HepG2 (cell line): ENCODE measurements around the gene CMTM4.

Experiments
- HMG20A ChIP-seq: IDR thresholded peaks from 2 replicates; pipeline ENCODE4 v1.6.1; 2016; ENCODE audit warnings: borderline replicate concordance
- HNRNPL ChIP-seq: fragments of 200-400 bp; formaldehyde crosslinking; IDR thresholded peaks from 2 replicates; pipeline ENCODE4 v1.6.1; 2017; ENCODE audit warnings: mild to moderate bottlenecking, low read depth, low read length
- MTERF4 ChIP-seq: sonication (generic); formaldehyde crosslinking; IDR thresholded peaks from 2 replicates; pipeline ENCODE4 v1.8.0; 2023; ENCODE audit warnings: mild to moderate bottlenecking, missing genetic modification reagents
- SIX4 ChIP-seq: sonication (generic); formaldehyde crosslinking; IDR thresholded peaks from 2 replicates; pipeline ENCODE4 v1.4.0; 2020; ENCODE audit warnings: missing genetic modification reagents
- SYNCRIP ChIP-seq: fragments of 200-400 bp; formaldehyde crosslinking; IDR thresholded peaks from 2 replicates; pipeline ENCODE4 v1.6.1; 2018; ENCODE audit warnings: mild to moderate bottlenecking, low read depth, low read length; ENCODE audit not compliant: insufficient read depth
- TCF7 ChIP-seq: sonication (generic); IDR thresholded peaks from 2 replicates; pipeline ENCODE4 v1.6.1; 2016; ENCODE audit warnings: antibody characterized with exemption, low read depth
- ZBTB7B ChIP-seq: sonication (generic); formaldehyde crosslinking; IDR thresholded peaks from 2 replicates; pipeline ENCODE4 v1.4.0; 2020; ENCODE audit warnings: missing genetic modification reagents
- TF ChIP-seq, protein P1 (sequence below): sonication (generic); formaldehyde crosslinking; IDR thresholded peaks from 2 replicates; pipeline ENCODE4 v1.4.0; 2020; ENCODE audit warnings: missing genetic modification reagents

GRCh38 chr16:66660422-66661209 is 35.9 kb downstream of the CMTM4 start:
- TF ChIP-seq MTERF4 (CRISPR knock-in tag) (no peak), SYNCRIP (no peak), SIX4 (no peak), ZBTB7B (CRISPR knock-in tag) (no peak), TCF7 (no peak), HNRNPL (no peak), HMG20A (CRISPR knock-in tag) (no peak)
- TF ChIP-seq, protein P1, sequence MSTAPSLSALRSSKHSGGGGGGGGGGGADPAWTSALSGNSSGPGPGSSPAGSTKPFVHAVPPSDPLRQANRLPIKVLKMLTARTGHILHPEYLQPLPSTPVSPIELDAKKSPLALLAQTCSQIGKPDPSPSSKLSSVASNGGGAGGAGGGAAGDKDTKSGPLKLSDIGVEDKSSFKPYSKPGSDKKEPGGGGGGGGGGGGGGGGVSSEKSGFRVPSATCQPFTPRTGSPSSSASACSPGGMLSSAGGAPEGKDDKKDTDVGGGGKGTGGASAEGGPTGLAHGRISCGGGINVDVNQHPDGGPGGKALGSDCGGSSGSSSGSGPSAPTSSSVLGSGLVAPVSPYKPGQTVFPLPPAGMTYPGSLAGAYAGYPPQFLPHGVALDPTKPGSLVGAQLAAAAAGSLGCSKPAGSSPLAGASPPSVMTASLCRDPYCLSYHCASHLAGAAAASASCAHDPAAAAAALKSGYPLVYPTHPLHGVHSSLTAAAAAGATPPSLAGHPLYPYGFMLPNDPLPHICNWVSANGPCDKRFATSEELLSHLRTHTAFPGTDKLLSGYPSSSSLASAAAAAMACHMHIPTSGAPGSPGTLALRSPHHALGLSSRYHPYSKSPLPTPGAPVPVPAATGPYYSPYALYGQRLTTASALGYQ (CRISPR knock-in tag): no peak
